ENCODE data around the gene PTPRN2. TPM values are rescaled to one million over a fixed set of nuclear protein-coding genes. Genes with fewer than 3 reads are reported as not detected.
"Not testable (repeated sequence)": the region's sequence is repeated elsewhere in the genome, so short reads cannot be mapped to it uniquely, and the experiment has no call there.

The PTPRN2 gene
- polyA plus RNA-seq, 1 experiment, result 0.31 TPM

- DNase-seq (ENCODE audit: low read depth), result no peak
- no peak for TF ChIP-seq CTCF (IDR thresholded peaks at IDR 0.05; ENCODE audit: insufficient read depth, low read depth, low read length)
- Histone ChIP-seq H3K27me3 (ENCODE audit: control insufficient read depth, insufficient read depth, low read length) (no peaks in the 10 kb centered on the region), H3K4me3 (ENCODE audit: low read depth, low read length) (no peak overlapping the region), H3K36me3 (ENCODE audit: control insufficient read depth, insufficient read depth, low read length) (no peaks in the 10 kb centered on the region)
- ChIA-PET POLR2A (no interaction called here), CTCF (no interaction called here)
These were observed 646.4 kb downstream of the PTPRN2 start for GRCh38 chr7:157941210-157941609.

- ChIA-PET CTCF (no interaction called here), POLR2A (no interaction called here)
- Histone ChIP-seq H3K36me3 (ENCODE audit: control insufficient read depth, insufficient read depth, low read length) (no peaks in the 10 kb centered on the region), H3K27me3 (ENCODE audit: control insufficient read depth, insufficient read depth, low read length) (no peaks in the 10 kb centered on the region), H3K4me3 (ENCODE audit: low read depth, low read length) (no peak overlapping the region)
- DNase-seq (ENCODE audit: low read depth), result no peak
- no peak for TF ChIP-seq CTCF (IDR thresholded peaks at IDR 0.05; ENCODE audit: insufficient read depth, low read depth, low read length)
These were observed 647.1 kb downstream of the PTPRN2 start for GRCh38 chr7:157940497-157940896.

DNA sequence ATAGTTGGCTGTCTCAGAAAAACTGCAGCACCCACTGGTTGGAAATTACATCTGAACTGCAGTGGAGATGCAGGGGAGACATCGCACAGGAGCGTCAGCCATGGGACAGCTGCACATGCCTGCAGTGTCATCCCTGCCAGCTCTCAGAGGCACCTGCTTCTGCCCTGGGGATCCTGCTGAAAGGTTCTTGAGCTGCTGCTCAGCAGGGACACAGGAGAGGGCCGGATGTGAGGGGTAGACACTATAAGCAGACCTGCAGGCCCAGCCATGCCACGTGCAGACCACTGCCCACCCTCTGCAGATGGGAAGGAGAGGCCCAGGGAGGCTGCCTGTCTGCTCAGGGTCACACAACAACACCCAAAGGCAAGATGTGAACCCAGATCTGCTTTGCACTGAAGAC is 649.4 kb downstream of the PTPRN2 start:
- no peak overlapping the region for H3K4me3 ChIP-seq (ENCODE audit: low read depth, low read length)
- no peaks in the 10 kb centered on the region for H3K27me3 ChIP-seq (ENCODE audit: control insufficient read depth, insufficient read depth, low read length)
- POLR2A ChIA-PET, result no interaction called here
- no peak for TF ChIP-seq CTCF (IDR thresholded peaks at IDR 0.05; ENCODE audit: insufficient read depth, low read depth, low read length)
- CTCF ChIA-PET, result no interaction called here
- no peak for DNase-seq (ENCODE audit: low read depth)
- no peaks in the 10 kb centered on the region for H3K36me3 ChIP-seq (ENCODE audit: control insufficient read depth, insufficient read depth, low read length)

- POLR2A ChIA-PET, result no interaction called here
- CTCF ChIA-PET, result no interaction called here
- Histone ChIP-seq H3K36me3 (ENCODE audit: control insufficient read depth, insufficient read depth, low read length) (no peaks in the 10 kb centered on the region), H3K4me3 (ENCODE audit: low read depth, low read length) (no peak overlapping the region), H3K27me3 (ENCODE audit: control insufficient read depth, insufficient read depth, low read length) (no peaks in the 10 kb centered on the region)
- no peak for TF ChIP-seq CTCF (IDR thresholded peaks at IDR 0.05; ENCODE audit: insufficient read depth, low read depth, low read length)
- no peak for DNase-seq (ENCODE audit: low read depth)
These were observed 650.2 kb downstream of the PTPRN2 start for GRCh38 chr7:157937406-157937805.

GRCh38 chr7:157936976-157937375 is 650.6 kb downstream of the PTPRN2 start:
- no peak overlapping the region for H3K4me3 ChIP-seq (ENCODE audit: low read depth, low read length)
- no peaks in the 10 kb centered on the region for H3K36me3 ChIP-seq (ENCODE audit: control insufficient read depth, insufficient read depth, low read length)
- no peak for DNase-seq (ENCODE audit: low read depth)
- TF ChIP-seq CTCF (IDR thresholded peaks at IDR 0.05; ENCODE audit: insufficient read depth, low read depth, low read length), result no peak
- POLR2A ChIA-PET, result no interaction called here
- no peaks in the 10 kb centered on the region for H3K27me3 ChIP-seq (ENCODE audit: control insufficient read depth, insufficient read depth, low read length)
- CTCF ChIA-PET, result no interaction called here

- CTCF ChIA-PET; H3K4me3 ChIP-seq (ENCODE audit: low read depth, low read length); POLR2A ChIA-PET; H3K27me3 ChIP-seq (ENCODE audit: control insufficient read depth, insufficient read depth, low read length); DNase-seq (ENCODE audit: low read depth); H3K36me3 ChIP-seq (ENCODE audit: control insufficient read depth, insufficient read depth, low read length): not testable (repeated sequence)
These were observed 651.9 kb downstream of the PTPRN2 start for GRCh38 chr7:157935721-157936120.

DNA sequence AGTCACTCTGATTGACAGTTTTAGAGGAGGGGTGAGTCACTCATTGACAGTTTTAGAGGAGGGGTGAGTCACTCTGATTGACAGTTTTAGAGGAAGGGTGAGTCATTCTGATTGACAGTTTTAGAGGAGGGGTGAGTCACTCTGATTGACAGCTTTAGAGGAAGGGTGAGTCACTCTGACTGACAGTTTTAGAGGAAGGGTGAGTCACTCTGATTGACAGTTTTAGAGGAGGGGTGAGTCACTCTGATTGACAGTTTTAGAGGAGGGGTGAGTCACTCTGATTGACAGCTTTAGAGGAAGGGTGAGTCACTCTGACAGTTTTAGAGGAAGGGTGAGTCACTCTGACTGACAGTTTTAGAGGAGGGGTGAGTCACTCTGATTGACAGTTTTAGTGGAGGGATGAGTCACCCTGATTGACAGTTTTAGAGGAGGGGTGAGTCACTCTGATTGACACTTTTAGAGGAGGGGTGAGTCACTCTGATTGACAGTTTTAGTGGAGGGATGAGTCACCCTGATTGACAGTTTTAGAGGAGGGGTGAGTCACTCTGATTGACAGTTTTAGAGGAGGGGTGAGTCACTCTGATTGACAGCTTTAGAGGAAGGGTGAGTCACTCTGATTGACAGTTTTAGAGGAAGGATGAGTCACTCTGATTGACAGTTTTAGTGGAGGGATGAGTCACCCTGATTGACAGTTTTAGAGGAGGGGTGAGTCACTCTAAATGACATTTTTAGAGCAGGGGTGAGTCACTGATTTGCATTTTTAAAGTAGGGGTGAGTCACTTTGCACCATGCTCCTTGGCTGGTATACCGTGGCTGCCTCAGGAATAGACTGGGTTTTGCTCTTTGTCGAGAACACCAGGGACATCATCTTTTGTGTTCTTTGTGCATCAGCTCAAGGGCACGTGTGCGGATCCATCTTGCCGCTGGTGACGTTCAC is 654.1 kb downstream of the PTPRN2 start:
- POLR2A ChIA-PET; H3K4me3 ChIP-seq (ENCODE audit: low read depth, low read length); CTCF ChIA-PET; DNase-seq (ENCODE audit: low read depth); H3K36me3 ChIP-seq (ENCODE audit: control insufficient read depth, insufficient read depth, low read length); H3K27me3 ChIP-seq (ENCODE audit: control insufficient read depth, insufficient read depth, low read length): not testable (repeated sequence)

Data from BJ (cell line).